Transverse colon (tissue), 4 donors: Measurements from ENCODE around the gene FIG4. TPM values are rescaled to one million over a fixed set of nuclear protein-coding genes. Genes with fewer than 3 reads are reported as not detected.
"Not testable (repeated sequence)": the region's sequence is repeated elsewhere in the genome, so short reads cannot be mapped to it uniquely, and the experiment has no call there.

Experiments
- DNase-seq: peaks from one replicate; pipeline ENCODE4 v3.0.0-alpha.2; 2019
- H3K27ac ChIP-seq, 4 donors: fragments of 200-600 bp; sonication (generic); 2 replicates each; pipeline ENCODE4 v1.5.1; 2016 to 2018; ENCODE audit warnings: inconsistent platforms in 4 of 4
- H3K27me3 ChIP-seq: fragments of 200-600 bp; sonication (generic); 2 replicates; pipeline ENCODE4 v1.5.1; 2017; ENCODE audit warnings: inconsistent platforms
- H3K36me3 ChIP-seq, 4 donors: fragments of 200-600 bp; sonication (generic); 2 replicates each; pipeline ENCODE4 v1.5.1; 2017 to 2019; ENCODE audit warnings: inconsistent platforms in 4 of 4
- H3K4me1 ChIP-seq, 4 donors: fragments of 200-600 bp; sonication (generic); 2 replicates each; pipeline ENCODE4 v1.5.1; 2017 to 2020; ENCODE audit warnings: inconsistent platforms in 4 of 4
- H3K4me3 ChIP-seq, 4 donors: fragments of 200-600 bp; sonication (generic); 1 replicate in 1 of 4; 2 replicates in 3 of 4; pipeline versions ENCODE4 v1.5.1 to v1.6.1; 2017 to 2019; ENCODE audit warnings: inconsistent platforms in 4 of 4
- H3K9me3 ChIP-seq, 2 donors: fragments of 200-600 bp; sonication (generic); 2 replicates each; pipeline ENCODE4 v1.5.1; 2017 to 2019; ENCODE audit warnings: inconsistent platforms in 2 of 2
- CTCF ChIP-seq, 5 experiments: fragments of 200-600 bp in 3 of 5; fragments of 450-650 bp in 2 of 5; sonication (generic) in 3 of 5; IDR thresholded peaks; 1 replicate in 2 of 5; 2 replicates in 3 of 5; pipeline ENCODE4 v1.5.1; 2016 to 2017; ENCODE audit warnings: antibody characterized with exemption in 5 of 5, inconsistent platforms in 3 of 5, mild to moderate bottlenecking in 2 of 5, moderate library complexity in 1 of 5
- EP300 ChIP-seq: sonication (generic); formaldehyde crosslinking; IDR thresholded peaks from one replicate; pipeline ENCODE4 v1.6.1; 2017; ENCODE audit warnings: antibody characterized with exemption, low read depth
- POLR2A ChIP-seq: fragments of 450-650 bp; IDR thresholded peaks from one replicate; pipeline ENCODE4 v1.6.1; 2016; ENCODE audit warnings: antibody characterized with exemption, mild to moderate bottlenecking, moderate library complexity
- POLR2AphosphoS5 ChIP-seq, 3 donors: sonication (generic); formaldehyde crosslinking; IDR thresholded peaks; one replicate each; pipeline ENCODE4 v1.6.1; 2016; ENCODE audit warnings: antibody characterized with exemption in 3 of 3
- WGBS, 2 donors: methylation state at CpG; one replicate each; pipeline ENCODE4 v1.1.5; 2018; ENCODE audit warnings: low coverage in 1 of 2; 5-methylcytosine and 5-hydroxymethylcytosine counted together
- in situ Hi-C, 4 donors: fragments of 200-750 bp; cut with MboI; loops; one replicate each; pipeline versions ENCODE4 v1.15.0 to v1.15.1; 2017; ENCODE audit warnings: low sequenced_read_pairs in 3 of 4, low pct_ligation_motif_present in 1 of 4, low pct_unique_long_range_greater_than_20kb in 1 of 4
- intact Hi-C: fragments of 100-400 bp; cut with DNase I; formaldehyde crosslinking; loops from one replicate; pipeline ENCODE4 v1.15.1; 2023; ENCODE audit warnings: low total_unique reads
- total RNA-seq, 4 donors: library from RNA; depleted of rRNA; stranded (reverse); fragments of >200 nt; gene quantifications; one replicate each; pipeline ENCODE4 v1.1.0, GENCODE V29; 2016

Gene FIG4
- total RNA-seq, 4 donors from 2014 or later, result 3.7 to 21.6 (median 15.2) TPM

- no peak for TF ChIP-seq CTCF (IDR thresholded peaks at IDR 0.05)
- intact Hi-C loops, result no loop called here
- no peak overlapping the region for H3K27ac ChIP-seq
- no peaks in the 10 kb centered on the region for H3K9me3 ChIP-seq
- no peaks in the 10 kb centered on the region for H3K27me3 ChIP-seq
- H3K36me3 ChIP-seq, result no peaks in the 10 kb centered on the region
- in situ Hi-C loops, result no loop called here
- no peaks in the 10 kb centered on the region for H3K4me1 ChIP-seq
- no peak overlapping the region for H3K4me3 ChIP-seq
- 85 to 91% methylated on average over 7 to 8 of the region's 8 CpGs for whole genome bisulfite sequencing, 2 donors
- DNase-seq, result no peak
Measured at GRCh38 chr6:109854541-109855308, 163.6 kb downstream of the FIG4 start.

GRCh38 chr6:109855476-109856040 lies 164.5 kb downstream of the FIG4 start:
- 91 to 100% methylated on average over 2 to 9 of the region's 9 CpGs for WGBS, 2 donors
- H3K36me3 ChIP-seq, H3K27ac ChIP-seq, DNase-seq, H3K4me3 ChIP-seq, H3K9me3 ChIP-seq, in situ Hi-C loops, intact Hi-C loops, H3K4me1 ChIP-seq, H3K27me3 ChIP-seq: not testable (repeated sequence)

GRCh38 chr6:109861946-109862345 lies 170.8 kb downstream of the FIG4 start:
- H3K27me3 ChIP-seq, result no peaks in the 10 kb centered on the region
- H3K9me3 ChIP-seq, result no peaks in the 10 kb centered on the region
- no peak for DNase-seq
- in situ Hi-C loops, result no loop called here
- TF ChIP-seq CTCF (IDR thresholded peaks at IDR 0.05) (no peak), EP300 (no peak), POLR2A (no peak), POLR2AphosphoS5 (IDR thresholded peaks at IDR 0.05) (no peak)
- no peaks in the 10 kb centered on the region for H3K4me1 ChIP-seq
- H3K36me3 ChIP-seq, result no peaks in the 10 kb centered on the region
- intact Hi-C loops, result no loop called here
- no peak overlapping the region for H3K27ac ChIP-seq
- H3K4me3 ChIP-seq, result no peak overlapping the region

- WGBS, 2 donors, result 67 to 88% methylated on average over 1 to 2 of the region's 2 CpGs
- no peak for DNase-seq
- H3K36me3 ChIP-seq, result no peaks in the 10 kb centered on the region
- in situ Hi-C loops (no loop called here), intact Hi-C loops (no loop called here)
- no peaks in the 10 kb centered on the region for H3K9me3 ChIP-seq
- no peak for TF ChIP-seq POLR2A
- no peak for TF ChIP-seq POLR2AphosphoS5 (IDR thresholded peaks at IDR 0.05)
- TF ChIP-seq CTCF (IDR thresholded peaks at IDR 0.05), result no peak
- no peak for TF ChIP-seq EP300
- H3K4me3 ChIP-seq, result no peak overlapping the region
- no peaks in the 10 kb centered on the region for H3K27me3 ChIP-seq
- no peaks in the 10 kb centered on the region for H3K4me1 ChIP-seq
- no peak overlapping the region for H3K27ac ChIP-seq
Measured at GRCh38 chr6:109864050-109864449, 173.0 kb downstream of the FIG4 start.

GRCh38 chr6:109865968-109866367 lies 174.9 kb downstream of the FIG4 start:
- intact Hi-C loops (no loop called here), in situ Hi-C loops (no loop called here)
- H3K27ac ChIP-seq, result no peak overlapping the region
- no peak overlapping the region for H3K4me3 ChIP-seq
- no peaks in the 10 kb centered on the region for H3K27me3 ChIP-seq
- TF ChIP-seq POLR2A (no peak), EP300 (no peak), CTCF (IDR thresholded peaks at IDR 0.05) (no peak)
- no peaks in the 10 kb centered on the region for H3K9me3 ChIP-seq
- WGBS, 2 donors, result 65% methylated on average over 4 of the region's 4 CpGs; no CpG with 5 or more reads in 1 of the 2 donors
- H3K36me3 ChIP-seq, result no peaks in the 10 kb centered on the region
- no peak for DNase-seq
- H3K4me1 ChIP-seq, result no peaks in the 10 kb centered on the region
